Stimulated activated naive B cell treated with anti-CD40 and anti-IgM and Interleukin-4, amounts not matched to agents 10 μg/mL and 1 μg/mL and 100 μg/mL, for 72 hours (primary cell): Measurements from ENCODE around the gene PRKG1.

ENCODE experiments used
- ATAC-seq, 2 donors: fragments of 150-1000 bp; cut with Tn5 transposase; replicated peaks; 2 replicates each; pipeline ENCODE4 v1.10.0; 2021; ENCODE audit warnings: moderate library complexity in 1 of 2
- DNase-seq: peaks from one replicate; pipeline ENCODE4 v3.0.0; 2021
- H3K27ac Mint-ChIP-seq: one replicate; pipeline ENCODE4 v1.8.0; 2022; ENCODE audit warnings: mild to moderate bottlenecking, mixed read lengths
- H3K27me3 Mint-ChIP-seq, 2 donors: one replicate each; pipeline ENCODE4 v1.8.0; 2022; ENCODE audit warnings: mixed read lengths in 2 of 2
- H3K36me3 Mint-ChIP-seq, 2 donors: one replicate each; pipeline ENCODE4 v1.8.0; 2022; ENCODE audit warnings: mixed read lengths in 2 of 2, mild to moderate bottlenecking in 1 of 2
- H3K4me1 Mint-ChIP-seq, 2 donors: one replicate each; pipeline ENCODE4 v1.8.0; 2022; ENCODE audit warnings: mixed read lengths in 2 of 2, mild to moderate bottlenecking in 1 of 2
- H3K4me3 Mint-ChIP-seq, 2 donors: one replicate each; pipeline ENCODE4 v1.8.0; 2022; ENCODE audit warnings: mild to moderate bottlenecking in 2 of 2, mixed read lengths in 2 of 2, moderate library complexity in 1 of 2
- H3K9me3 Mint-ChIP-seq, 2 donors: one replicate each; pipeline ENCODE4 v1.8.0; 2022; ENCODE audit warnings: mixed read lengths in 2 of 2, mild to moderate bottlenecking in 1 of 2

PRKG1 gene

GRCh38 chr10:51082857-51083256 lies 8.6 kb downstream of the PRKG1 start:
- Mint-ChIP-seq H3K36me3 (no peaks in the 10 kb centered on the region), H3K27me3 (peaks cover 6 to 14% of the 10 kb centered on the region in 2 donors), H3K4me3 (no peak overlapping the region), H3K4me1 (no peaks in the 10 kb centered on the region), H3K27ac (no peak overlapping the region), H3K9me3 (no peaks in the 10 kb centered on the region)
- DNase-seq (no peak), ATAC-seq (peak in 1 of 2 donors; percentile 55)

- no peak overlapping the region for H3K27ac Mint-ChIP-seq
- H3K4me1 Mint-ChIP-seq, result no peaks in the 10 kb centered on the region
- H3K9me3 Mint-ChIP-seq, result no peaks in the 10 kb centered on the region
- DNase-seq (no peak), ATAC-seq (no peak)
- no peaks in the 10 kb centered on the region for H3K36me3 Mint-ChIP-seq
- peaks cover 6 to 14% of the 10 kb centered on the region in 2 donors for H3K27me3 Mint-ChIP-seq
- no peak overlapping the region for H3K4me3 Mint-ChIP-seq
Observed at GRCh38 chr10:51083356-51083853, 9.1 kb downstream of the PRKG1 start.

DNA sequence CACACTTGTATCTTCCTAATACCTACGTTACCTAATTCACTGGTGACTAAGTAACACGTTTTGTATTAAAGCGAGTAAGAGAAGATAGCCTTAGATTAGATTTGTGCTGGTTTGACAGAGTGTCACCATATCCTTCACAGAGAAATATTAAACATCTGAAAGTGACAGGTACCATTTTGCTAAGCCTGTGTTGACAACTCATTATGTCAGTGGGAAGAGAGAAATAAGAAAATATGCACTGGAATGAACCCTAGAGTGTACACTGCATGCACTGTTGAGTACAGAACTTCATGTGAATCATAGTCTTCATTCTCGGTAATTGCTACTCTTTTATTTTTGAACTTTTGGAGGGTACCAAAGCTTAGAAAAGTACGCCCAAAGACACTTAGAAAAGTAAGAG lies 10.9 kb downstream of the PRKG1 start:
- Mint-ChIP-seq H3K27me3 (peaks cover 6 to 9% of the 10 kb centered on the region in 2 donors), H3K4me1 (no peaks in the 10 kb centered on the region), H3K27ac (no peak overlapping the region), H3K9me3 (no peaks in the 10 kb centered on the region), H3K4me3 (no peak overlapping the region), H3K36me3 (no peaks in the 10 kb centered on the region)
- no peak for DNase-seq
- no peak for ATAC-seq

GRCh38 chr10:51086710-51087109 lies 12.4 kb downstream of the PRKG1 start:
- Mint-ChIP-seq H3K27ac (no peak overlapping the region), H3K4me3 (no peak overlapping the region), H3K9me3 (no peaks in the 10 kb centered on the region), H3K36me3 (no peaks in the 10 kb centered on the region), H3K4me1 (no peaks in the 10 kb centered on the region), H3K27me3 (peaks cover 0 to 4% of the 10 kb centered on the region in 2 donors)
- DNase-seq (no peak), ATAC-seq (no peak)

DNA sequence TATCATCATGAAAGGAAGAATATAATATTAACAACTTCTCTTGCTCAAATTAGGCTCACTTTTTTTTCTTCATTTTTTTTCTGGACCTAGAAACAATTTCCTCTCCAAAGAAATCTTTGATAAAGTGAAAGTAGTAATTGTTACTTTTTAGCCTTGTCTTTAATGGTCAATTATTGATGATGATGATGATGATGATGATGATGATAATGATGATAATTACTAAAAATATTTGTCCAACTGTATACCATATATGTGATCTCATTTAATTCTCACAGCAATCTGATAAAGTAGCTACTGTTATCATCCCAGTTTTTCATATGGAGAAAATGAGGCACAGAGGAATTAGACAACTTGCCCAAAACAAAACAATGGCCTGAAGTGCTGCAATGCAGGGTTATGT lies 12.8 kb downstream of the PRKG1 start:
- no peaks in the 10 kb centered on the region for H3K9me3 Mint-ChIP-seq
- H3K27ac Mint-ChIP-seq, result no peak overlapping the region
- no peak overlapping the region for H3K4me3 Mint-ChIP-seq
- H3K27me3 Mint-ChIP-seq, result peaks cover 0 to 4% of the 10 kb centered on the region in 2 donors
- no peak for DNase-seq
- ATAC-seq, result no peak
- no peaks in the 10 kb centered on the region for H3K36me3 Mint-ChIP-seq
- H3K4me1 Mint-ChIP-seq, result no peaks in the 10 kb centered on the region

- Mint-ChIP-seq H3K4me3 (no peak overlapping the region), H3K9me3 (no peaks in the 10 kb centered on the region), H3K27ac (no peak overlapping the region), H3K27me3 (no peaks in the 10 kb centered on the region), H3K36me3 (no peaks in the 10 kb centered on the region), H3K4me1 (no peaks in the 10 kb centered on the region)
- ATAC-seq (no peak), DNase-seq (no peak)
Observed at GRCh38 chr10:51090190-51090589, 15.9 kb downstream of the PRKG1 start.

DNA sequence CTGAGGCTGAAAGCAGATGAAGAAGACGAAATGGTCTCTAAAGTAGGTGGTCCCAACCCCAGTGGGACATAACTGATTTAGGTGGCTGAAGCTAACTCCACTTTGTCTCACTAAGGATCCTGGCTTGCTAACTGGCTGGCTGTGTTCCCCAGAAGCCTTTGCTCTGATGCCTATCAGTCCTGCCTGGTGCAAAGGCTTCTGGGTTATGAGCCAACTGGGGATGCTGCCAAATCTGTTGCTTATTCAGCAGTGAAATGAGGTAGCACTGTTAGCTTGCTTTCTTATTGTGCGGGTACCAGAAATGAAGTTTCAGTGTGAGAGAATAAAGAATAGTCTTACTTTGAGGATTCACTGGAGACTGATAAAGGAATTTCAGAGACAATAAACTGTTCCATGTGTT lies 18.1 kb downstream of the PRKG1 start:
- Mint-ChIP-seq H3K27ac (no peak overlapping the region), H3K9me3 (no peaks in the 10 kb centered on the region), H3K27me3 (no peaks in the 10 kb centered on the region), H3K4me3 (no peak overlapping the region), H3K4me1 (no peaks in the 10 kb centered on the region), H3K36me3 (no peaks in the 10 kb centered on the region)
- no peak for DNase-seq
- ATAC-seq, result no peak

GRCh38 chr10:51095444-51095843 lies 21.2 kb downstream of the PRKG1 start:
- Mint-ChIP-seq H3K4me3 (no peak overlapping the region), H3K4me1 (no peaks in the 10 kb centered on the region), H3K27ac (no peak overlapping the region), H3K9me3 (no peaks in the 10 kb centered on the region), H3K27me3 (no peaks in the 10 kb centered on the region), H3K36me3 (no peaks in the 10 kb centered on the region)
- DNase-seq (no peak), ATAC-seq (no peak)

- Mint-ChIP-seq H3K27ac (no peak overlapping the region), H3K36me3 (no peaks in the 10 kb centered on the region), H3K27me3 (no peaks in the 10 kb centered on the region), H3K4me3 (no peak overlapping the region), H3K9me3 (no peaks in the 10 kb centered on the region), H3K4me1 (no peaks in the 10 kb centered on the region)
- ATAC-seq, result no peak
- no peak for DNase-seq
Observed at GRCh38 chr10:51097546-51097945, 23.3 kb downstream of the PRKG1 start.

DNA sequence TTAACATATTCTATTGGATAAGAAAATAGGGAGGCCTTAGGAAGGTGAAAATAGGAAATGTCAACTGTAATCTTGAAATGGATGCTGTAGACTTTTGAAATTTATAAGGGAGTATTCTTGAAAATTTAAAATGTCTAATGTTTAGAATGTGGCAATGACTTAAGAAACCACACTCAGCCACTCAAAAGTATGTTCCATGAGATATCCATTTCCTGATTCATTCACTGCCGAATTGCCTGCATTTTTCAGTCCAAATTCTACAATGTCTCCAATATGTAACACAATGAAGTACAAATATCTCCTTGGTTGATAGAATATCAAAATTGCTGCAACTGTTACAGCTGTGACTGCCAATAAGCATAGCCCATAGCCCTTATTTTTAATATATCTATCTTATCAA lies 25.9 kb downstream of the PRKG1 start:
- Mint-ChIP-seq H3K4me3 (no peak overlapping the region), H3K36me3 (no peaks in the 10 kb centered on the region), H3K27ac (no peak overlapping the region), H3K27me3 (no peaks in the 10 kb centered on the region), H3K4me1 (no peaks in the 10 kb centered on the region), H3K9me3 (no peaks in the 10 kb centered on the region)
- DNase-seq, result no peak
- ATAC-seq, result no peak

- no peak for DNase-seq
- no peak for ATAC-seq
- no peaks in the 10 kb centered on the region for H3K9me3 Mint-ChIP-seq
- H3K27ac Mint-ChIP-seq, result no peak overlapping the region
- no peaks in the 10 kb centered on the region for H3K27me3 Mint-ChIP-seq
- H3K36me3 Mint-ChIP-seq, result no peaks in the 10 kb centered on the region
- no peaks in the 10 kb centered on the region for H3K4me1 Mint-ChIP-seq
- no peak overlapping the region for H3K4me3 Mint-ChIP-seq
Observed at GRCh38 chr10:51103554-51104217, 29.4 kb downstream of the PRKG1 start.

DNA sequence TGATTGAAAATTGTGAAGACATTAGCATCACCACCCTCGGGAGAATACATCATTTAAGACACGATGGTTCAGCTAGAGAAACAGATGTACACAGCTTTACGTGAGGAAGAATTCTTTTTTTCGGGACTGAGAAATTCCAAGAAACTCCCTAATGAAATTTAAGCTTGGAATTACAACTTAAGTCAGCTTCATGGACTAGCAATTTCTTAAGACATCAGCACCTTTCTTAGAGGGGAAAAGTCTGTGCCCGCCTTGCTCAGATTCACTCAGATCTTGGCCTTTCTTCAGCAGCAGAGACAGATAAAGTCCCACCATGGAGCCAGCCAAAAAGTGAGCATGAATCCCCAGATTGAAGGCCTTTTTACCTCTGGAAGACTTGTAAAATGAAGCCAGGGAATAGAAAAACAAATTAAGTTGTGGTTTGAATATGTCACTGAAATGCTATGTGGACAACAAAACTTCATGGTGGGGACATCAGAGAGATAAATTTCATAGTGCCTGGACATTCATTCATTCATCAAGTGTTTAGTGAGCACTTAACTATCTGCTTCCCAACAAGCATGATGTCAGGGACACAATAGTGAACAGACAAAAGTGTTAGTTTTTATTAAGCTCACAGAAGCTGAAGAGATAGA lies 32.1 kb downstream of the PRKG1 start:
- Mint-ChIP-seq H3K27ac (no peak overlapping the region), H3K9me3 (no peaks in the 10 kb centered on the region), H3K36me3 (no peaks in the 10 kb centered on the region), H3K27me3 (no peaks in the 10 kb centered on the region), H3K4me3 (no peak overlapping the region), H3K4me1 (no peaks in the 10 kb centered on the region)
- ATAC-seq, result no peak
- no peak for DNase-seq

GRCh38 chr10:51108406-51108805 lies 34.1 kb downstream of the PRKG1 start:
- no peaks in the 10 kb centered on the region for H3K4me1 Mint-ChIP-seq
- DNase-seq (no peak), ATAC-seq (no peak)
- H3K27me3 Mint-ChIP-seq, result no peaks in the 10 kb centered on the region
- no peaks in the 10 kb centered on the region for H3K36me3 Mint-ChIP-seq
- no peaks in the 10 kb centered on the region for H3K9me3 Mint-ChIP-seq
- H3K27ac Mint-ChIP-seq, result no peak overlapping the region
- no peak overlapping the region for H3K4me3 Mint-ChIP-seq

GRCh38 chr10:51109801-51110533 lies 35.7 kb downstream of the PRKG1 start:
- Mint-ChIP-seq H3K4me3 (no peak overlapping the region), H3K27ac (no peak overlapping the region), H3K9me3 (no peaks in the 10 kb centered on the region), H3K4me1 (peaks cover 0 to 7% of the 10 kb centered on the region in 2 donors), H3K27me3 (no peaks in the 10 kb centered on the region), H3K36me3 (no peaks in the 10 kb centered on the region)
- ATAC-seq (no peak), DNase-seq (no peak)

GRCh38 chr10:51112013-51112412 lies 37.7 kb downstream of the PRKG1 start:
- no peaks in the 10 kb centered on the region for H3K27me3 Mint-ChIP-seq
- ATAC-seq (no peak), DNase-seq (no peak)
- H3K36me3 Mint-ChIP-seq, result no peaks in the 10 kb centered on the region
- H3K4me3 Mint-ChIP-seq, result no peak overlapping the region
- H3K4me1 Mint-ChIP-seq, result peaks cover 0 to 7% of the 10 kb centered on the region in 2 donors
- peaks cover 0 to 1% of the 10 kb centered on the region in 2 donors for H3K9me3 Mint-ChIP-seq
- H3K27ac Mint-ChIP-seq, result no peak overlapping the region
